ENCODE measurements around the gene CALML4. TPM values are rescaled to one million over a fixed set of nuclear protein-coding genes. Genes with fewer than 3 reads are reported as not detected.

Gene CALML4
- total and polyA plus RNA-seq, 7 experiments from 2014 or later: 0.13 to 14.6 (median 2.8) TPM

DNA sequence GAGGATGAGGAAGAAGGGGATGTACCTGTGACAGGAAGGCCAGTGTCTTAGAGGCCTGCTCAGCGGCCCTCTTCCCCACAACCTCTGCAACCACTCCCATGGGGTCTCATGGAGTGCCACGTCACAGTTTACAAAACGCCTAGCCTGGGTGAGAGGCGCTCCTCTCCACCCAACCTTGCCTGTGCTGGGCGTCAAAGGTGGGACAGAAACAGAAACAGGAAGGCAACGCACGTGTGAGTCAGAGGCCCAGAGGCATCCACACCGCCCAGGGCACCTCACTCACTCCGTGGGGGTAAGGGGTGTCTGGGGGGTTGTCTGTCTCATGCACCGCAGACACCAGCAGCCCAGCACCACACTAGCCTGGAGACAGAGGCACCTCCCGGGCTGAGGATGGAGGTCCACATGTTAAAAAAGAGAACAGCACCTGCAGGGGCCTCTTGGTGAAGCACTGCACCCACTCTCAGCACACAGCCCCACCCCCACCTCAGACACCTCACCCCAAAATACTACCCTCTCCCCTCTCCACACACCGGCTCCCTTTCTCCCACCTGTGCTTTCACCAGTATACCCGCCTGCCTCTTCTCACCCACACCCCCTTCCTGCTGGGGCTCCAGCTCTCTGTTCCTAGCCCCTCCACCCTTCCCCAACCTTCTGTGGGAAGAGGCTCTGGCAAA lies 4.7 kb upstream of the CALML4 start:
- Histone ChIP-seq H3K36me3 (ENCODE audit: control insufficient read depth in 2 of 3, insufficient read depth in 3 of 3, low read length in 3 of 3) (peaks cover 0 to 5% (median 0%) of the 10 kb centered on the region in 3 experiments), H3K27me3 (ENCODE audit: control insufficient read depth in 2 of 2, insufficient read depth in 2 of 2, low read length in 2 of 2) (no peaks in the 10 kb centered on the region), H3K9me3 (ENCODE audit: control insufficient read depth in 2 of 3, low read length in 3 of 3) (no peaks in the 10 kb centered on the region), H3K4me1 (ENCODE audit: control insufficient read depth in 2 of 2, insufficient read depth in 2 of 2, low read length in 2 of 2) (peaks cover 0 to 21% of the 10 kb centered on the region in 2 donors), H3K4me3 (ENCODE audit: low read length) (no peak overlapping the region), H3K27ac (ENCODE audit: low read depth, low read length) (no peak overlapping the region)
- no peaks in the 10 kb centered on the region for H3K9me3 Mint-ChIP-seq
- peaks cover 12 to 42% (median 30%) of the 10 kb centered on the region in 7 donors for H3K4me1 Mint-ChIP-seq
- intact Hi-C loops (cut with micrococcal nuclease): loop anchor here (1.0 kb wide), 1 partner anchor 347 kb away; no protein-coding TSS in a partner anchor
- ChIA-PET CTCF (interaction anchor here (0.7 kb wide), 1 partner anchor 353 kb away, joined by 3 read pairs; no protein-coding TSS in a partner anchor), POLR2A (no interaction called here)
- H3K27ac Mint-ChIP-seq: peak overlapping the region in 6 of 9 donors; percentile 2 to 86 (median 75)
- H3K4me3 Mint-ChIP-seq: peak overlapping the region in 2 of 10 donors; percentile 3 to 72
- ATAC-seq (peak; percentile 33), DNase-seq (peak in 2 of 9 donors; percentile 17 to 41)
- peaks cover 0 to 1% (median 0%) of the 10 kb centered on the region in 5 donors for H3K36me3 Mint-ChIP-seq
- no peaks in the 10 kb centered on the region for H3K27me3 Mint-ChIP-seq

GRCh38 chr15:68209272-68209671 lies 4.1 kb upstream of the CALML4 start:
- H3K4me3 ChIP-seq (ENCODE audit: low read length): no peak overlapping the region
- Mint-ChIP-seq H3K27me3 (no peaks in the 10 kb centered on the region), H3K27ac (peak overlapping the region in 4 of 9 donors; percentile 9 to 85 (median 74)), H3K4me1 (peaks cover 12 to 46% (median 30%) of the 10 kb centered on the region in 7 donors), H3K36me3 (peaks cover 0 to 4% (median 0%) of the 10 kb centered on the region in 5 donors), H3K4me3 (peak overlapping the region in 1 of 10 donors; percentile 72), H3K9me3 (no peaks in the 10 kb centered on the region)
- ChIA-PET CTCF (no interaction called here), POLR2A (no interaction called here)
- no peaks in the 10 kb centered on the region for H3K27me3 ChIP-seq (ENCODE audit: control insufficient read depth in 2 of 2, insufficient read depth in 2 of 2, low read length in 2 of 2)
- H3K27ac ChIP-seq (ENCODE audit: low read depth, low read length): no peak overlapping the region
- ATAC-seq (no peak), DNase-seq (no peak)
- peaks cover 0 to 5% (median 0%) of the 10 kb centered on the region in 3 experiments for H3K36me3 ChIP-seq (ENCODE audit: control insufficient read depth in 2 of 3, insufficient read depth in 3 of 3, low read length in 3 of 3)
- H3K4me1 ChIP-seq (ENCODE audit: control insufficient read depth in 2 of 2, insufficient read depth in 2 of 2, low read length in 2 of 2): peaks cover 0 to 21% of the 10 kb centered on the region in 2 donors
- H3K9me3 ChIP-seq (ENCODE audit: control insufficient read depth in 2 of 3, low read length in 3 of 3): no peaks in the 10 kb centered on the region
- intact Hi-C loops (cut with micrococcal nuclease): no loop called here

- Mint-ChIP-seq H3K4me1 (peaks cover 12 to 46% (median 30%) of the 10 kb centered on the region in 7 donors), H3K27me3 (no peaks in the 10 kb centered on the region), H3K9me3 (no peaks in the 10 kb centered on the region), H3K4me3 (peak overlapping the region in 8 of 10 donors; percentile 0 to 67 (median 42)), H3K27ac (peak overlapping the region in 6 of 9 donors; percentile 15 to 93 (median 70)), H3K36me3 (peaks cover 0 to 4% (median 0%) of the 10 kb centered on the region in 5 donors)
- Histone ChIP-seq H3K9me3 (ENCODE audit: control insufficient read depth in 2 of 3, low read length in 3 of 3) (no peaks in the 10 kb centered on the region), H3K27me3 (ENCODE audit: control insufficient read depth in 2 of 2, insufficient read depth in 2 of 2, low read length in 2 of 2) (no peaks in the 10 kb centered on the region), H3K4me3 (ENCODE audit: low read length) (no peak overlapping the region), H3K27ac (ENCODE audit: low read depth, low read length) (no peak overlapping the region), H3K36me3 (ENCODE audit: control insufficient read depth in 2 of 3, insufficient read depth in 3 of 3, low read length in 3 of 3) (peaks cover 0 to under 1% (median 0%) of the 10 kb centered on the region in 3 experiments), H3K4me1 (ENCODE audit: control insufficient read depth in 2 of 2, insufficient read depth in 2 of 2, low read length in 2 of 2) (peaks cover 0 to 21% of the 10 kb centered on the region in 2 donors)
- POLR2A ChIA-PET: no interaction called here
- CTCF ChIA-PET: interaction anchor here (0.6 kb wide), 1 partner anchor 724 kb away, joined by 3 read pairs; no protein-coding TSS in a partner anchor
- intact Hi-C loops (cut with micrococcal nuclease): no loop called here
- DNase-seq (peak in 2 of 9 donors; percentile 29 to 30), ATAC-seq (no peak)
Measured at GRCh38 chr15:68208636-68209240, 3.6 kb upstream of the CALML4 start.

- H3K4me1 ChIP-seq (ENCODE audit: control insufficient read depth in 2 of 2, insufficient read depth in 2 of 2, low read length in 2 of 2): peaks cover 0 to 21% of the 10 kb centered on the region in 2 donors
- H3K27ac Mint-ChIP-seq: peak overlapping the region in 7 of 9 donors; percentile 21 to 85 (median 70)
- intact Hi-C loops (cut with micrococcal nuclease): no loop called here
Measured at GRCh38 chr15:68208136-68208535, 3.0 kb upstream of the CALML4 start.

DNA sequence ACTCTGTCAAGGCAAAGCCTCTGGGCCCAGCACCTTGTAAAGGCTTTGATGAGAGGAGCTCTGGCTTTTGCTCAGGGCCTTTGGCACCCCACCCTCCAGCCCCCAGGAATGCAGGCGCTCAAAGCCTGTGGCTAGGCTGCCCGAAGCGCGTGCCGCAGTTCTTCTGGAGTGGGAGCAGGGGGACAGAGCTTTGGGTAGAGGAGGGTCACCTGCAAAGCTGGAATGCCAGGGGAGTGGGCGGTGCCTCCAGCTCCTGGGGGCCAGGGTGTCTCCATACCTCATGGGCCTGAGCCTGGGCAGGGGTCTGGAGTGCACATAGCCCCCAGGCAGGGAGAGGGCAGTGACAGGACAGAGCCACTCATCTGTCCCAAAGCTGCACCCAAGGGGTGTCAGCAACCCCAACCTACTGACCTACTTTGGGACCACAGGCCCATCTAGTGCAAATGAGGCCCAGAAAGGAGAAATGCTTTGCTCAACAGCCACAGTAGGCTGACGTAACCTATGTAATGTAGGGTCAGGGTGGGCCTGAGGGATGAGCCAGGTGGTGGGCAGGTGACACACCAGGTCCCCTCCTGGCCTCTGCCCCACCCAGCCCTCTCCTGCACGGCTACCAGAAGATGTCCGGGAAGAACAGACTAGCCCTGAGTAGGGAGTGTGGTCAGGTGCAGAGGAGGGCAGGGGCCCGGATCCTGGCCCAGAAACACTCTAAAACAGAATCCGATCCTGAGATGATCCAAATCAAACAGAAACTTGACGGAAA lies 2.2 kb upstream of the CALML4 start:
- peaks cover 12 to 55% (median 30%) of the 10 kb centered on the region in 7 donors for H3K4me1 Mint-ChIP-seq
- peak overlapping the region in 2 of 10 donors; percentile 23 to 75 for H3K4me3 Mint-ChIP-seq
- CTCF ChIA-PET: no interaction called here
- no peaks in the 10 kb centered on the region for H3K27me3 Mint-ChIP-seq
- H3K4me3 ChIP-seq (ENCODE audit: low read length): no peak overlapping the region
- peaks cover 0 to 21% of the 10 kb centered on the region in 2 donors for H3K4me1 ChIP-seq (ENCODE audit: control insufficient read depth in 2 of 2, insufficient read depth in 2 of 2, low read length in 2 of 2)
- ATAC-seq: no peak
- intact Hi-C loops (cut with micrococcal nuclease): no loop called here
- peak overlapping the region in 3 of 9 donors; percentile 70 to 71 (median 70) for H3K27ac Mint-ChIP-seq
- no peak overlapping the region for H3K27ac ChIP-seq (ENCODE audit: low read depth, low read length)
- H3K9me3 Mint-ChIP-seq: no peaks in the 10 kb centered on the region
- POLR2A ChIA-PET: no interaction called here
- H3K36me3 Mint-ChIP-seq: peaks cover 0 to 4% (median 0%) of the 10 kb centered on the region in 5 donors
- no peaks in the 10 kb centered on the region for H3K27me3 ChIP-seq (ENCODE audit: control insufficient read depth in 2 of 2, insufficient read depth in 2 of 2, low read length in 2 of 2)
- no peaks in the 10 kb centered on the region for H3K9me3 ChIP-seq (ENCODE audit: control insufficient read depth in 2 of 3, low read length in 3 of 3)
- no peak for DNase-seq
- H3K36me3 ChIP-seq (ENCODE audit: control insufficient read depth in 2 of 3, insufficient read depth in 3 of 3, low read length in 3 of 3): no peaks in the 10 kb centered on the region

More at GRCh38 chr15:68208136-68208535, 3.0 kb upstream of the CALML4 start:
- H3K4me1 Mint-ChIP-seq: peaks cover 12 to 52% (median 30%) of the 10 kb centered on the region in 7 donors
- H3K9me3 Mint-ChIP-seq: no peaks in the 10 kb centered on the region
- H3K4me3 Mint-ChIP-seq: peak overlapping the region in 1 of 10 donors; percentile 75
- H3K27me3 Mint-ChIP-seq: no peaks in the 10 kb centered on the region
- ChIA-PET POLR2A (no interaction called here), CTCF (interaction anchor here (0.6 kb wide), 1 partner anchor 723 kb away, joined by 3 read pairs; no protein-coding TSS in a partner anchor)
- DNase-seq (no peak), ATAC-seq (no peak)
- H3K36me3 Mint-ChIP-seq: peaks cover 0 to 4% (median 0%) of the 10 kb centered on the region in 5 donors
- H3K9me3 ChIP-seq (ENCODE audit: control insufficient read depth in 2 of 3, low read length in 3 of 3): no peaks in the 10 kb centered on the region
- no peak overlapping the region for H3K27ac ChIP-seq (ENCODE audit: low read depth, low read length)
- H3K36me3 ChIP-seq (ENCODE audit: control insufficient read depth in 2 of 3, insufficient read depth in 3 of 3, low read length in 3 of 3): no peaks in the 10 kb centered on the region
- no peaks in the 10 kb centered on the region for H3K27me3 ChIP-seq (ENCODE audit: control insufficient read depth in 2 of 2, insufficient read depth in 2 of 2, low read length in 2 of 2)
- H3K4me3 ChIP-seq (ENCODE audit: low read length): no peak overlapping the region

DNA sequence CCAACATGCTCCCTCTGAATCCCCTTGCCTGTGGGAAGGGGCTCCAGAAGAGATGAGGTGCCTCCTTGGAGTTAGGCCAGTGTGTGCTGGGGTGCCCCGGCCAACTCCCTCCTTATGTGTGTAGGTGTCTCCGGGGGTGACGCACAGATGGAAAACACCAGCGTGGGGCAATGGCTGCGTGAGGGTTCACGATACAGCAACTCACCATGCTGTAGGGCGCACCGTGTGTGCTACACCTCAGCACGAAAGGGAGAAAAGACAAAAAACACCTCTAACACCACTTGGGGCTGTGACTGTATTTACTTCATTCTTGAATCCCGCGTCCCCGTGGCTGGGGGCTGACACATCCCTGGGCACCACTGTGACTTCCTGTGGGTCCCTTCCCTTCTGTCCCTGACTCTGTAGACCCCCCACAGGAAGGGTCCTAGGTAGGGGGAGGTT lies 1.6 kb upstream of the CALML4 start:
- ATAC-seq (no peak), DNase-seq (no peak)
- Mint-ChIP-seq H3K9me3 (no peaks in the 10 kb centered on the region), H3K4me1 (peaks cover 12 to 57% (median 30%) of the 10 kb centered on the region in 7 donors), H3K36me3 (peaks cover 0 to 4% (median 0%) of the 10 kb centered on the region in 5 donors), H3K27ac (peak overlapping the region in 1 of 9 donors; percentile 71), H3K27me3 (no peaks in the 10 kb centered on the region), H3K4me3 (peak overlapping the region in 1 of 10 donors; percentile 23)
- intact Hi-C loops (cut with micrococcal nuclease): no loop called here
- no peaks in the 10 kb centered on the region for H3K9me3 ChIP-seq (ENCODE audit: control insufficient read depth in 2 of 3, low read length in 3 of 3)
- no peak overlapping the region for H3K4me3 ChIP-seq (ENCODE audit: low read length)
- H3K4me1 ChIP-seq (ENCODE audit: control insufficient read depth in 2 of 2, insufficient read depth in 2 of 2, low read length in 2 of 2): peaks cover 0 to 21% of the 10 kb centered on the region in 2 donors
- H3K27me3 ChIP-seq (ENCODE audit: control insufficient read depth in 2 of 2, insufficient read depth in 2 of 2, low read length in 2 of 2): no peaks in the 10 kb centered on the region
- POLR2A ChIA-PET: no interaction called here
- no peak overlapping the region for H3K27ac ChIP-seq (ENCODE audit: low read depth, low read length)
- no peaks in the 10 kb centered on the region for H3K36me3 ChIP-seq (ENCODE audit: control insufficient read depth in 2 of 3, insufficient read depth in 3 of 3, low read length in 3 of 3)
- CTCF ChIA-PET: no interaction called here

Measured in naive thymus-derived CD4-positive, alpha-beta T cell (primary cell).